Small intestine (tissue), 7 donors: ENCODE measurements around the gene FAM89B. TPM values are rescaled to one million over a fixed set of nuclear protein-coding genes. Genes with fewer than 3 reads are reported as not detected.

Source experiments
- DNase-seq, 2 donors: peaks; one replicate each; pipeline versions ENCODE4 v3.0.0 to v3.0.0-alpha.2; 2013
- FAIRE-seq: peaks from 2 replicates; lab custom pipeline; 2012; peaks lifted over from hg19 to GRCh38; lab: Jason Lieb, UNC
- H3K27ac ChIP-seq, 3 donors: one replicate each; pipeline ENCODE4 v1.5.1; 2013; ENCODE audit warnings: low read length in 2 of 3, mild to moderate bottlenecking in 2 of 3, control low read depth in 1 of 3, inconsistent platforms in 1 of 3, low read depth in 1 of 3, moderate library complexity in 1 of 3
- H3K27me3 ChIP-seq, 3 donors: one replicate each; pipeline ENCODE4 v1.6.1; 2013; ENCODE audit warnings: low read length in 3 of 3, inconsistent platforms in 1 of 3; ENCODE audit not compliant: control insufficient read depth in 3 of 3, insufficient read depth in 3 of 3
- H3K36me3 ChIP-seq, 3 donors: one replicate each; pipeline ENCODE4 v1.6.1; 2013; ENCODE audit warnings: low read length in 3 of 3, inconsistent platforms in 1 of 3, low read depth in 1 of 3, mild to moderate bottlenecking in 1 of 3, moderate library complexity in 1 of 3; ENCODE audit not compliant: control insufficient read depth in 3 of 3, insufficient read depth in 2 of 3
- H3K4me1 ChIP-seq, 3 donors: one replicate each; pipeline ENCODE4 v1.6.1; 2013; ENCODE audit warnings: low read length in 2 of 3, inconsistent platforms in 1 of 3, low read depth in 1 of 3, mild to moderate bottlenecking in 1 of 3, moderate library complexity in 1 of 3; ENCODE audit not compliant: control insufficient read depth in 3 of 3, insufficient read depth in 2 of 3
- H3K4me3 ChIP-seq, 3 donors: one replicate each; pipeline ENCODE4 v1.5.1; 2013; ENCODE audit warnings: low read length in 3 of 3, control low read depth in 1 of 3, inconsistent platforms in 1 of 3, low read depth in 1 of 3, mild to moderate bottlenecking in 1 of 3, moderate library complexity in 1 of 3
- H3K9me3 ChIP-seq, 2 donors: one replicate each; pipeline ENCODE4 v1.6.1; 2013; ENCODE audit warnings: low read depth in 1 of 2, low read length in 1 of 2; ENCODE audit not compliant: control insufficient read depth in 2 of 2, insufficient read depth in 1 of 2
- WGBS, 3 donors: extraction: QIAGEN DNeasy Blood & Tissue Kit; methylation state at CpG; one replicate each; pipeline ENCODE4 v1.1.7; 2013; 5-methylcytosine and 5-hydroxymethylcytosine counted together
- polyA plus RNA-seq, 4 donors: library from polyadenylated mRNA; stranded (reverse) in 3 of 4; unstranded in 1 of 4; fragments of 200-250 nt in 3 of 4; fragments of 120-200 nt in 1 of 4; gene quantifications; one replicate each; pipeline versions ENCODE4 v1.2.1 to v1.2.3, GENCODE V29; 2013
- donor health status: healthy with polysubstance abuse.
- donor health status: control.
- donor health status: control.
- donor health status: Bipolar disorder and iron deficiency.
- donor health status: healthy.

Gene FAM89B
- polyA plus RNA-seq, 4 donors: 15.9 to 39.2 (median 33.4) TPM

DNA sequence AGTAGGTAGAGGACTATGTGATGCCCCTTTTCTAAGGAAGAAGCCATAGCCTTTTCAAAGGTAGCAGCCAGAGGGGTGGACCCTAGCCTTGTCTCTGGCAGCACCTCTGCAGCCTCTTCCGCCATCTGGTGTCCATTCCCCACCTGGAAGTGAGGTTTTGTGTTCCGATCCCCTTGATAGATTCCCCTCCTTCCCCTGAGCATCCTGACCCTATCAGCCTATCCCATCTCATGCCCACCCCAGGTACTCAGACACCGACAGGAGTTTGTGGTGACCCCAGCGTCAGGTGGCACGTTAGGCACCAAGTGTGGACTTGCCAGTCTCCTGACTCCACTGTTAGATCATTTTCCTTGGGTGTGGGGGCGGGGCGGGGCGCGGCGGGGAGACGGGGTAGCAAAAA is 398 bp upstream of the FAM89B start:
- H3K36me3 ChIP-seq: peaks cover 0 to 28% (median 0%) of the 10 kb centered on the region in 3 donors
- FAIRE-seq (no peak), DNase-seq (peak in 1 of 2 donors; percentile 51)
- H3K9me3 ChIP-seq: no peaks in the 10 kb centered on the region
- no peaks in the 10 kb centered on the region for H3K27me3 ChIP-seq
- 5 to 9% (median 7%) methylated on average over 6 to 11 of the region's 11 CpGs for WGBS, 3 donors
- H3K4me3 ChIP-seq: peak overlapping the region; percentile 14 to 94 (median 71)
- peaks cover 0 to 53% (median 2%) of the 10 kb centered on the region in 3 donors for H3K4me1 ChIP-seq
- H3K27ac ChIP-seq: peak overlapping the region; percentile 29 to 97 (median 75)

DNA sequence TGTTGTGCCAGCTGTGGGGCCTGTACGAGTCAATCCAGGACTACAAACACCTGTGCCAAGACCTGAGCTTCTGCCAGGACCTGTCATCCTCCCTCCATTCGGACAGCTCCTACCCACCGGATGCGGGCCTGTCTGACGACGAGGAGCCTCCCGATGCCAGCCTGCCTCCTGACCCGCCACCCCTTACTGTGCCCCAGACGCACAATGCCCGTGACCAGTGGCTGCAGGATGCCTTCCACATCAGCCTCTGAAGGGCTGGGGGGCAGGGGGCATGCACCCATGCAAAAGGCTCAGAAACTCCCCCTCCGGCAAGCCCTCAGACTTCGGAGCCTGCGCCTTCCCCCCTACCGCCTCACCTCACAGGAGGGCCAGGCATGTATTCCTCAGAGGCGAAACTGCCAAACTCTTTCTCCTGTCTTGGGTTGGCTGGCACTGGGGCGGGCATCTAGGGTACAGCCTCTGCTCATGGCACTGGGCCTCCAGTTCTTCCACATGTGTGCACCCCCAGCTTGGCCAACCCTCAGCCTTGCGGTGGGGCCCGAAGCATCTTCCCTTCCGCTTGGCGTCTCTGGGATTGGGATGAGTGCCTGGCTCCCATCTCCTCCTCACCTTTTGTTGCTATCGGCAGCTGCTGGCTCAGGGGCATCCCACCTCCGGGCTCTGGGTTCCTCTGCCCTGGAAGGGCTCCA is 1.2 kb downstream of the FAM89B start:
- H3K9me3 ChIP-seq: no peaks in the 10 kb centered on the region
- WGBS, 3 donors: 31 to 34% (median 31%) methylated on average over 21 to 22 of the region's 22 CpGs
- DNase-seq: no peak
- peak overlapping the region; percentile 25 to 79 (median 60) for H3K27ac ChIP-seq
- no peaks in the 10 kb centered on the region for H3K27me3 ChIP-seq
- FAIRE-seq: no peak
- H3K4me3 ChIP-seq: peak overlapping the region in 2 of 3 donors; percentile 49 to 94
- peaks cover 0 to 24% (median 0%) of the 10 kb centered on the region in 3 donors for H3K36me3 ChIP-seq
- peaks cover 4 to 68% (median 10%) of the 10 kb centered on the region in 3 donors for H3K4me1 ChIP-seq

DNA sequence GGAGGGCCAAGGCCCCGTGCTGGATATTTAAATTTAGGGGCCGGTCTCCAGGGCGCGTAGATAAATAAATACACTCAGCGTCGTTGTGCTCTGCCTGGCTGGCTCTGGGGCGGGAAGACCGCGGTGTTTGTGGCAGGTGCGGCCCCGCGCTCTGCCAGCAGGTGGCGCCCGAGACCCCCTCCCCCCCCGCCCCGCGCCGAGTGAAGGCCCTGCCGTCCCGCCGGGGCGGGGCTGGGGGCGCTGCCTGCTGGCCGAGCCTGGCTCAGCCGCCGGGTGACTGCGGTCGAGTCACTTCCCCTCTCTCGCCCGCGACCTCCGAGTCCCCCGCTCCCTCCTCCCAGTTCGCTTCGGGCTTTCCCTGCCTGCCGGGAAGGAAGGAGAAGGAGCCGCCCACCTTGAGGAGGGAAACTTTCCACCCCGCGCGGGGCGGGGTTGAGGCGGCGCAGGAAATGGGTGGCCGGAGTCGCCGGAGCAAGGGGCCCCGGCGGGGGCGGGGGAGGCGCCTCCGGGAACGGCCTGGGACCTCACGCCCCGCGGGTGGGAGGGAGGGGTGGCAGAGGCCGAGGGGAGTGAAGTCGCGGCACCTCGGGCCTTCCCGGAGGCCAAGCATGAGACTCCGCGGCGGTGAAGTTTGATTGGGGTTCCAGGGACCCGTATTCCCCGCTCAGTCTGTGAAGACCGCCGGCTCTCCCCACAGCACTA is 1.9 kb downstream of the FAM89B start:
- FAIRE-seq: no peak
- WGBS, 3 donors: 0 to 1% (median 1%) methylated on average over 32 to 67 of the region's 67 CpGs
- no peaks in the 10 kb centered on the region for H3K27me3 ChIP-seq
- peak overlapping the region; percentile 49 to 94 (median 61) for H3K4me3 ChIP-seq
- DNase-seq: peak; percentile 76 to 94
- H3K27ac ChIP-seq: peak overlapping the region; percentile 80 to 95 (median 87)
- H3K4me1 ChIP-seq: peaks cover 4 to 68% (median 15%) of the 10 kb centered on the region in 3 donors
- peaks cover 0 to 28% (median 2%) of the 10 kb centered on the region in 3 donors for H3K36me3 ChIP-seq
- H3K9me3 ChIP-seq: no peaks in the 10 kb centered on the region

DNA sequence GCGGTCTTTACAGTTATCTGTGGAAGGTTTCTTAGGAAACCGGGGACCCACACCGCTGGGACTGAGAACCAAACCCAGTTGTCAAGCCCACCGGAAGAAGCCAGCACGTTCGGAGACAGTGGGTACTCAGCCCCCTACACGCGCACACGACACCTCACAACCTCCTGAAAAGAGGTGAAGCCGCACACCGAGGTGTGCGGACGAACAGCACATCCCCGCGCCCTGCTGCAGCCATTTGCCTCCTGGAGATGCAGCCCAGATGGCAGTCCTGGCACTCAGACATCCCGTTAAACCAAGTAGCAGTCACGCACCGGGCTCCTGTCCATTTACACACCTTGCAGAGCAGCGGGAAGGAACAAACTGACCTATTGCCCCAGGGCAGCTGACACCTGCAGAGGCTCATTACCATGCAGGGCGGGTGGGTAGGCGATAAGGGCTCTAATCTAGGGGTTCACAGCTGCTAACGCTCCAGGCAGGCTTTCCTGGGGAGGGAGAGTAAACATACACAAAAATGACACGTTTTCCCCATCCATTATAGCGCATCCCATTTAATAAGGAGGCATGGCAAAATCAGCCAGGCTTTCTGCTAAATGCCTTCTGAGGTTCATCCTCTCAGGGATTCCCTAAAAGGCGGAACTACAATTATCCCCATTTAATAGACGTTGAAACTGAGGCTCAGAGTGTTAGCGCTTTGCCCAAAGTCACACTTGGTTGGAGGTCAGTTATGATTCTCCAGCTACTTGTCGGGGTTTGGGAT is 2.7 kb downstream of the FAM89B start:
- DNase-seq (peak; percentile 86 to 91), FAIRE-seq (no peak)
- WGBS, 3 donors: 1 to 14% (median 4%) methylated on average over 28 of the region's 28 CpGs
- Histone ChIP-seq H3K27me3 (no peaks in the 10 kb centered on the region), H3K9me3 (no peaks in the 10 kb centered on the region), H3K36me3 (peaks cover 0 to 36% (median 4%) of the 10 kb centered on the region in 3 donors), H3K4me1 (peaks cover 4 to 67% (median 15%) of the 10 kb centered on the region in 3 donors), H3K27ac (peak overlapping the region; percentile 80 to 95 (median 87)), H3K4me3 (peak overlapping the region; percentile 37 to 94 (median 61))

DNA sequence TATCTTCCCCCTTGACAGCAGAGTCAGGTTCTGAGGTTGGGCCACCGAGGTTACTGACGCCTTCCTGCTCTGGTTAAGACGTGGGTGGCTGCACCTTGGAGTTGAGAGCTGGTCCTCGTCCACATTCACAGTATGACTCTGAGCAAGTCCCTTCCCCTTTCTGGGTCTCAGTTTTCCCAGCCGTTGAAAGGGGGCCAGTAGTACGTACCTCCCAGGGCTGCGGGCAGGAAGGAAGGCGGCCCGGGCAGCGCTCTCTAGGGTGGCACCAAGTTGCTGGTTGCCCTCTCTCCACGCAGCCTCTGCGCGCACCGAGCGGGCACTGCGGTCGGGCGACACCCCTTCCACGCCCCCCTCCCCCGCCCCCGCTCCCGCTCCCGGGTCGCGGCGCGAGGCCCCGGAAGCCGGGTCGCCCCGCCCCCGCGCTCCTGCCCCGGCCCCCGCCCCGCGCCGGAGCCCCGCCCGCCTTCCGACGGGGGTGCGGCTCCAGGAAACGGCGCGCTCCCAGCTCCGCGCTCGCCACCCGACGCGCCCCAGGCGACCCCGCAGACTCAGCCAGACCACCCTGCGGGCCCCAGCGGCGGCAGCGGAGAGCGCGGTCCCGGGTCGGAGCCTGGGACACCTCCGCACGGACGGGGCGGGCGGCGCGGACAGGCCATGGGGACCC is 3.4 kb downstream of the FAM89B start, which contains the start of gene EHBP1L1:
TSS of gene EHBP1L1 (plus strand) at position 486 of the 664 bp plus-strand sequence. CDS start 250 bp downstream, outside the sequence.
- H3K4me3 ChIP-seq: peak within 1 kb of the TSS; percentile 63 to 94 (median 73)
- no peaks in the 10 kb centered on the region for H3K27me3 ChIP-seq
- FAIRE-seq: no peak
- peaks cover 4 to 72% (median 15%) of the 10 kb centered on the region in 3 donors for H3K4me1 ChIP-seq
- H3K9me3 ChIP-seq: no peaks in the 10 kb centered on the region
- peaks cover 0 to 43% (median 4%) of the 10 kb centered on the region in 3 donors for H3K36me3 ChIP-seq
- 0 to 2% (median 1%) methylated on average over 34 to 69 of the region's 69 CpGs for WGBS, 3 donors
- H3K27ac ChIP-seq: peak within 1 kb of the TSS; percentile 80 to 95 (median 87)
- peak; percentile 82 to 83 for DNase-seq

DNA sequence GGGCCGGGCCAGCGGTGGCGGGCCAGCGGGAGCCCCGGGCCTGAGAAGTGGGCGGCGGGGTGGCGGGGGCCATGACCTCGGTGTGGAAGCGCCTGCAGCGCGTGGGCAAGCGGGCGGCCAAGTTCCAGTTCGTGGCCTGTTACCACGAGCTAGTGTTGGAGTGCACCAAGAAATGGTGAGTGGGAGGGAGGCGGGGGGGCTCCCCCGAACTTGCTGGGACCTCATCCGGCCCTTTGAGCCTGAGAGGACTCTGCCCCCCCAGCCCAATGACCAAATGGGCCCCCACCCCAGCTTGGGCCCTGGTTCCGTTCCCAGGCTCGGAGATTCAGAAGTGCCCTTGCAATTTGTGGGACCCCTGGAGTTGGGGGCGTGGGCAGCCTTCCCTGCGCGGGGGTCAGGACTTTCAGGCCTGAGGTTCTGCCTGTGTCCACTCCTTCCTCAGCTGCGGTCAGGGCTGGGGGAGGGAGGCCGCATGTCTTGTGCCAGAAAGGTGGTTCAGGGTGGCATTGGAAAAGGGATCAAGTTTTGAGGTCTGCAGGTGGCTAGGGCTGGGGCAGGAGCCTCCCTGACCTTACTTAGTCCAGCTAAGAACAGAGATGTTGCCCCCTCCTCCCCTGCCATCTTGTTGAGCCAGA is 4.0 kb downstream of the FAM89B start:
- Histone ChIP-seq H3K27me3 (no peaks in the 10 kb centered on the region), H3K36me3 (peaks cover 2 to 46% (median 4%) of the 10 kb centered on the region in 3 donors), H3K4me1 (peaks cover 4 to 66% (median 15%) of the 10 kb centered on the region in 3 donors), H3K4me3 (peak overlapping the region; percentile 63 to 94 (median 73)), H3K9me3 (no peaks in the 10 kb centered on the region), H3K27ac (peak overlapping the region; percentile 60 to 87 (median 81))
- WGBS, 3 donors: 4 to 10% (median 5%) methylated on average over 18 to 26 of the region's 26 CpGs
- FAIRE-seq (no peak), DNase-seq (no peak)

DNA sequence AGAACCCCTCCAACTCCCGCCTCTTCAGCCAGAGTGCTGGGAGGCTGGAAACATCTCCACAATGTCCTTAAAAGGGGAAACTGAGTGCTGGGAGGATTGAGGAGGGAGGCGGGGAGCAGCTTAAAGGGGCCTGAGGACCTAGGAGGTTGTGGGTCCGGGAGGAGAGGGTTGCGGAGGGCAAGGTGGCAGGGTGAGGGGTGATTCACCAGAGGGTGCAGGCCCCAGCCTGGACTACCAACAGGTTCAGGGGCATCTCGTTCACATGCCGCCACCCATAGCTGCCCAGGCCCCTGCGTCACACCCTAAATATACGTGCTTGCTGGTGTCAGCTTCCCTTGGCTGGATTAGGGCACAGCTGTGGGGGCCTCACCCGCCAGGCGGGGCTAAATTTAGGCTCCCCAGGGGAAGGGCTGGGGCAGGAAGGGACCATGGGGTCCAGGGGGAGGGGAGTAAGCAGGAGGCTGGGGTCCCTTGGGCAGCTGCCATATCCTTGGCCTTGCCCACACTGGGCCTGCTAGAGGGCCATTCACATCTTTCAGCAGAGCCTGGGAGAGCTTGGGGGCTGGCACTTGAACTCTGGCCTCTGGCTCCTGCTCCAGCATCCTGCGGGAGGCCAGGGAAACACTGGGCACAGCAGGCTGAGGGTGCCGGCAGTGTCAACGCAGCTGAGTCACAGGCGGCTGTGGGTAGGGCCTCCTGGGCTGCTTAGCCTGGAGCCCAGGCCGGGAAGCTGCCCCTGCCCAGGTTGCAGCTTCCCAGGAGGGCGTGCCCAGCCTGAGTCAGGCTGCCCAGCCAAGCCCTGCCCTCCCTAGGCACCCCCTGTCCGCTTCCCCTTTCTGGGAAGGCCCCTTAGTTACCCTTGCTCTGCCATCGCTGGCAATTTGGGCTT is 4.8 kb downstream of the FAM89B start:
- no peak for FAIRE-seq
- peaks cover 4 to 59% (median 15%) of the 10 kb centered on the region in 3 donors for H3K4me1 ChIP-seq
- 25 to 28% (median 27%) methylated on average over 18 of the region's 18 CpGs for WGBS, 3 donors

More for the DNA sequence above, 4.8 kb downstream of the FAM89B start:
- H3K27me3 ChIP-seq: no peaks in the 10 kb centered on the region
- DNase-seq: peak; percentile 68 to 89
- H3K36me3 ChIP-seq: peaks cover 4 to 52% (median 9%) of the 10 kb centered on the region in 3 donors
- H3K27ac ChIP-seq: peak overlapping the region; percentile 68 to 87 (median 81)
- peak overlapping the region; percentile 30 to 94 (median 63) for H3K4me3 ChIP-seq
- no peaks in the 10 kb centered on the region for H3K9me3 ChIP-seq
